ENCODE data around the gene APPBP2. TPM values are rescaled to one million over a fixed set of nuclear protein-coding genes. Genes with fewer than 3 reads are reported as not detected.

Gene APPBP2
- total RNA-seq, 2 donors from 2014 or later: 13.3 to 13.9 TPM

GRCh38 chr17:60535382-60536279 lies 9.6 kb upstream of the APPBP2 start:
- TF ChIP-seq CTCF (IDR thresholded peaks at IDR 0.05): no peak
- DNase-seq (ENCODE audit: low spot score): no peak
- H3K4me1 ChIP-seq: no peaks in the 10 kb centered on the region
- no peaks in the 10 kb centered on the region for H3K36me3 ChIP-seq
- no peaks in the 10 kb centered on the region for H3K9me3 ChIP-seq
- no peak overlapping the region for H3K27ac ChIP-seq
- no peak overlapping the region for H3K4me3 ChIP-seq
- no peaks in the 10 kb centered on the region for H3K27me3 ChIP-seq

GRCh38 chr17:60534613-60535157 lies 8.6 kb upstream of the APPBP2 start:
- Histone ChIP-seq H3K27me3 (no peaks in the 10 kb centered on the region), H3K27ac (no peak overlapping the region), H3K9me3 (no peaks in the 10 kb centered on the region), H3K4me1 (no peaks in the 10 kb centered on the region), H3K36me3 (no peaks in the 10 kb centered on the region), H3K4me3 (no peak overlapping the region)
- TF ChIP-seq CTCF (IDR thresholded peaks at IDR 0.05): no peak
- DNase-seq (ENCODE audit: low spot score): no peak

- H3K9me3 ChIP-seq: no peaks in the 10 kb centered on the region
- DNase-seq (ENCODE audit: low spot score): no peak
Measured at GRCh38 chr17:60534010-60534555, 8.0 kb upstream of the APPBP2 start.

GRCh38 chr17:60529806-60530205 lies 3.8 kb upstream of the APPBP2 start:
- TF ChIP-seq CTCF (IDR thresholded peaks at IDR 0.05): no peak

More at GRCh38 chr17:60534010-60534555, 8.0 kb upstream of the APPBP2 start:
- H3K4me3 ChIP-seq: no peak overlapping the region
- no peak for TF ChIP-seq CTCF (IDR thresholded peaks at IDR 0.05)
- H3K36me3 ChIP-seq: no peaks in the 10 kb centered on the region
- no peaks in the 10 kb centered on the region for H3K4me1 ChIP-seq
- no peaks in the 10 kb centered on the region for H3K27me3 ChIP-seq
- no peak overlapping the region for H3K27ac ChIP-seq

GRCh38 chr17:60528828-60529227 lies 2.8 kb upstream of the APPBP2 start:
- no peak for DNase-seq (ENCODE audit: low spot score)
- Histone ChIP-seq H3K4me3 (no peak overlapping the region), H3K9me3 (no peaks in the 10 kb centered on the region), H3K27ac (no peak overlapping the region), H3K4me1 (peaks cover 0 to 5% of the 10 kb centered on the region in 2 donors), H3K36me3 (no peaks in the 10 kb centered on the region), H3K27me3 (no peaks in the 10 kb centered on the region)
- TF ChIP-seq CTCF (IDR thresholded peaks at IDR 0.05): no peak

More at GRCh38 chr17:60529806-60530205, 3.8 kb upstream of the APPBP2 start:
- no peak for DNase-seq (ENCODE audit: low spot score)
- H3K4me1 ChIP-seq: no peaks in the 10 kb centered on the region
- H3K9me3 ChIP-seq: no peaks in the 10 kb centered on the region
- H3K4me3 ChIP-seq: no peak overlapping the region
- H3K27ac ChIP-seq: no peak overlapping the region
- H3K36me3 ChIP-seq: no peaks in the 10 kb centered on the region
- no peaks in the 10 kb centered on the region for H3K27me3 ChIP-seq
